Measurements from ENCODE around the gene SSBP3.

- TF ChIP-seq CTCF (IDR thresholded peaks at IDR 0.05), result no peak
- no peak for TF ChIP-seq POLR2A (IDR thresholded peaks at IDR 0.05)
These were observed 228.5 kb downstream of the SSBP3 start for GRCh38 chr1:54177726-54178125.
